ENCODE results near the gene NCAPH2.

The NCAPH2 gene

DNA sequence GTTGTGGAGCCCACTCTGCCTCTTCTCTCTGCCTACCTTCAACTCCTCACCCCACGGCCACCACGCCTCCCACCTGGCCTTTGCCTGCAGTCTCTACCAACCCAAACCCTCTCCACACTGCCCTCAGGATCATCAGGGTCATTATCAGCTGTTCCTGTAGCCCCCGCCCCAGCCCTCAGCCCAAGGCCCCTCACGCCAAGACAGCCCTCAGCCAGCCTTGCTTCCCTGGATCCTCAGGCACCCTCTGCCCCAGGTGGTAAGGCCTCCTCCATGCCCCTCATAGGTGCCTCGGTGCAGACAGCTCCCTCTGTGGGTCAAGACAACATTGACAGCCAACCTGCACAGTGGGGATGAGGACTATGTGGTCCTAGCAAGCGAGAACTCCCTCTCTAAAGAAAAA is 34.9 kb upstream of the NCAPH2 start (continued):
- TF ChIP-seq, protein P1, sequence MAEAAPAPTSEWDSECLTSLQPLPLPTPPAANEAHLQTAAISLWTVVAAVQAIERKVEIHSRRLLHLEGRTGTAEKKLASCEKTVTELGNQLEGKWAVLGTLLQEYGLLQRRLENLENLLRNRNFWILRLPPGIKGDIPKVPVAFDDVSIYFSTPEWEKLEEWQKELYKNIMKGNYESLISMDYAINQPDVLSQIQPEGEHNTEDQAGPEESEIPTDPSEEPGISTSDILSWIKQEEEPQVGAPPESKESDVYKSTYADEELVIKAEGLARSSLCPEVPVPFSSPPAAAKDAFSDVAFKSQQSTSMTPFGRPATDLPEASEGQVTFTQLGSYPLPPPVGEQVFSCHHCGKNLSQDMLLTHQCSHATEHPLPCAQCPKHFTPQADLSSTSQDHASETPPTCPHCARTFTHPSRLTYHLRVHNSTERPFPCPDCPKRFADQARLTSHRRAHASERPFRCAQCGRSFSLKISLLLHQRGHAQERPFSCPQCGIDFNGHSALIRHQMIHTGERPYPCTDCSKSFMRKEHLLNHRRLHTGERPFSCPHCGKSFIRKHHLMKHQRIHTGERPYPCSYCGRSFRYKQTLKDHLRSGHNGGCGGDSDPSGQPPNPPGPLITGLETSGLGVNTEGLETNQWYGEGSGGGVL (tag by site-specific recombination; IDR thresholded peaks at IDR 0.05), result no peak
- TF ChIP-seq ZNF701 (tag by site-specific recombination; IDR thresholded peaks at IDR 0.05), result no peak

DNA sequence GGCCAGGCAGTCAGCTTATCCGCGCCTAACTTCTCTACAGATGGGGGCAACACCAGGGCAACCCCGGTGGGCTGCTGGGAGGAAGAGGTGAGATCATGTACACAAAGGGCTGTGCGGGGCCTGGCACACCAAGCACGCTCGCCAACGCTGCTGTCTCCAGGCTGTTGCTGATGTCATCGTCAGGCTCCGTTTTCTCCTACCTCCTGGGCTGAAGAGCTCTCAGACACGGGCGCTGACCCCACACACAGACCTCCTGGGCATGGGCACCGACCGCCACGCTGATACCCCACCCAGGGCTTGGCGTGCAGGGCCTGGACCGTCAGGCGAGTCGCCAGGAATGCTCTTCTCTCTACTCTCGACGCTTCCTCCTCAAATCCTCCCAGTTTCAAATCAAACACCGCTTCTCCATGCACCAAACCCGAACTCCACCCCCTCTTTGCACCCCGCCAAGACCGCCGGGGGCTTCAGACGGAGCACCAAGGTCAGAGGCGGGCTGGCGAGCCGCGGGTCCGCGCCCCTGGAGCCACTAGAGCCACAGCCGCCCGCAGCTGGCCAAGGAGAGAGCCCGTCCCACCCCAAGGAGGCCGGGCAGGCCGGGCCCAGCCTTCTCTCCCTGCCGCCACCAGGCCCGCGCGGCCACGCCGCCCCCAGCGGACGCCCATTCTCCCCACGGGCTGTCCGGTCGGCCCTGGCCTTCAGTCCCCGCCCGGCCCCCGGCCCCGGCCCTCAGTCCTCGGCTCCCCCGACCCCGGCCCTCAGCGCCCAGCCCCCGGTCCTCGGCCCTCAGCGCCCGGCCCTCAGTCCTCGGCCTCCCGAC is 34.0 kb upstream of the NCAPH2 start:
- Histone ChIP-seq H3K36me3 (ENCODE audit: control insufficient read depth in 2 of 2, insufficient read depth in 1 of 2, low read length in 2 of 2) (peaks cover 4 to 34% of the 10 kb centered on the region in 2 experiments; a peak in 2 of 3 replicates), H3K27ac (ENCODE audit: extremely low read depth, low read depth, low read length) (peak overlapping the region; percentile 87), H3K4me1 (ENCODE audit: control insufficient read depth, insufficient read depth, low read length) (peaks cover 27% of the 10 kb centered on the region), H3K4me3 (ENCODE audit: low read depth, low read length) (peak overlapping the region; percentile 76), H3K9me3 (ENCODE audit: control insufficient read depth, insufficient read depth, low read depth, low read length) (no peaks in the 10 kb centered on the region)
- ChIA-PET POLR2A (interaction anchor here (1.0 to 2.3 kb wide), 8 partner anchors 14 to 89 kb away, joined by 3 to 12 read pairs (median 6); partner anchors contain the start of genes LMF2, NCAPH2, SCO2 and SYCE3), CTCF (interaction anchor here (0.7 to 2.7 kb wide), 7 partner anchors 20 to 90 kb away, joined by 3 to 24 read pairs (median 4); partner anchors contain the start of gene SCO2)
- TF ChIP-seq ZNF530 (tag by site-specific recombination; IDR thresholded peaks at IDR 0.05; ENCODE audit: low read depth) (no peak), ZNF335 (tag by site-specific recombination; conservative IDR thresholded peaks at IDR 0.05) (peak; percentile 62), ZNF629 (tag by site-specific recombination; IDR thresholded peaks at IDR 0.05) (peak; percentile 81), YY1 (tag by site-specific recombination; IDR thresholded peaks at IDR 0.05) (no peak), KLF8 (tag by site-specific recombination; IDR thresholded peaks at IDR 0.05) (peak; percentile 61; the same call in 1 of the 2 replicates), ZBTB17 (tag by site-specific recombination; IDR thresholded peaks at IDR 0.05) (peak; percentile 93), ZXDB (tag by site-specific recombination; IDR thresholded peaks at IDR 0.05) (peak; percentile 75; the same call in 1 of the 2 replicates), ZFP69B (tag by site-specific recombination; IDR thresholded peaks at IDR 0.05) (peak; percentile 62; the same call in 1 of the 2 replicates), ZNF324 (tag by site-specific recombination; IDR thresholded peaks at IDR 0.05) (peak; percentile 54; the same call in 1 of the 2 replicates), SP7 (tag by site-specific recombination; IDR thresholded peaks at IDR 0.05) (0 out of 2 replicates have a peak, but pooled peaks have one; percentile 40), ZNF391 (tag by site-specific recombination; IDR thresholded peaks at IDR 0.05; ENCODE audit: borderline replicate concordance, low read depth) (peak; percentile 84; the same call in 1 of the 2 replicates)
- TF ChIP-seq, protein P2, sequence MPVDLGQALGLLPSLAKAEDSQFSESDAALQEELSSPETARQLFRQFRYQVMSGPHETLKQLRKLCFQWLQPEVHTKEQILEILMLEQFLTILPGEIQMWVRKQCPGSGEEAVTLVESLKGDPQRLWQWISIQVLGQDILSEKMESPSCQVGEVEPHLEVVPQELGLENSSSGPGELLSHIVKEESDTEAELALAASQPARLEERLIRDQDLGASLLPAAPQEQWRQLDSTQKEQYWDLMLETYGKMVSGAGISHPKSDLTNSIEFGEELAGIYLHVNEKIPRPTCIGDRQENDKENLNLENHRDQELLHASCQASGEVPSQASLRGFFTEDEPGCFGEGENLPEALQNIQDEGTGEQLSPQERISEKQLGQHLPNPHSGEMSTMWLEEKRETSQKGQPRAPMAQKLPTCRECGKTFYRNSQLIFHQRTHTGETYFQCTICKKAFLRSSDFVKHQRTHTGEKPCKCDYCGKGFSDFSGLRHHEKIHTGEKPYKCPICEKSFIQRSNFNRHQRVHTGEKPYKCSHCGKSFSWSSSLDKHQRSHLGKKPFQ (tag by site-specific recombination; IDR thresholded peaks at IDR 0.05), result no peak
- TF ChIP-seq, protein P3, sequence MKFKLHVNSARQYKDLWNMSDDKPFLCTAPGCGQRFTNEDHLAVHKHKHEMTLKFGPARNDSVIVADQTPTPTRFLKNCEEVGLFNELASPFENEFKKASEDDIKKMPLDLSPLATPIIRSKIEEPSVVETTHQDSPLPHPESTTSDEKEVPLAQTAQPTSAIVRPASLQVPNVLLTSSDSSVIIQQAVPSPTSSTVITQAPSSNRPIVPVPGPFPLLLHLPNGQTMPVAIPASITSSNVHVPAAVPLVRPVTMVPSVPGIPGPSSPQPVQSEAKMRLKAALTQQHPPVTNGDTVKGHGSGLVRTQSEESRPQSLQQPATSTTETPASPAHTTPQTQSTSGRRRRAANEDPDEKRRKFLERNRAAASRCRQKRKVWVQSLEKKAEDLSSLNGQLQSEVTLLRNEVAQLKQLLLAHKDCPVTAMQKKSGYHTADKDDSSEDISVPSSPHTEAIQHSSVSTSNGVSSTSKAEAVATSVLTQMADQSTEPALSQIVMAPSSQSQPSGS (tag by site-specific recombination; IDR thresholded peaks at IDR 0.05; ENCODE audit: low read depth), result peak; percentile 86
- TF ChIP-seq, protein P4, sequence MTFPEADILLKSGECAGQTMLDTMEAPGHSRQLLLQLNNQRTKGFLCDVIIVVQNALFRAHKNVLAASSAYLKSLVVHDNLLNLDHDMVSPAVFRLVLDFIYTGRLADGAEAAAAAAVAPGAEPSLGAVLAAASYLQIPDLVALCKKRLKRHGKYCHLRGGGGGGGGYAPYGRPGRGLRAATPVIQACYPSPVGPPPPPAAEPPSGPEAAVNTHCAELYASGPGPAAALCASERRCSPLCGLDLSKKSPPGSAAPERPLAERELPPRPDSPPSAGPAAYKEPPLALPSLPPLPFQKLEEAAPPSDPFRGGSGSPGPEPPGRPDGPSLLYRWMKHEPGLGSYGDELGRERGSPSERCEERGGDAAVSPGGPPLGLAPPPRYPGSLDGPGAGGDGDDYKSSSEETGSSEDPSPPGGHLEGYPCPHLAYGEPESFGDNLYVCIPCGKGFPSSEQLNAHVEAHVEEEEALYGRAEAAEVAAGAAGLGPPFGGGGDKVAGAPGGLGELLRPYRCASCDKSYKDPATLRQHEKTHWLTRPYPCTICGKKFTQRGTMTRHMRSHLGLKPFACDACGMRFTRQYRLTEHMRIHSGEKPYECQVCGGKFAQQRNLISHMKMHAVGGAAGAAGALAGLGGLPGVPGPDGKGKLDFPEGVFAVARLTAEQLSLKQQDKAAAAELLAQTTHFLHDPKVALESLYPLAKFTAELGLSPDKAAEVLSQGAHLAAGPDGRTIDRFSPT (tag by site-specific recombination; IDR thresholded peaks at IDR 0.05), result peak; percentile 86
- TF ChIP-seq, protein P5, sequence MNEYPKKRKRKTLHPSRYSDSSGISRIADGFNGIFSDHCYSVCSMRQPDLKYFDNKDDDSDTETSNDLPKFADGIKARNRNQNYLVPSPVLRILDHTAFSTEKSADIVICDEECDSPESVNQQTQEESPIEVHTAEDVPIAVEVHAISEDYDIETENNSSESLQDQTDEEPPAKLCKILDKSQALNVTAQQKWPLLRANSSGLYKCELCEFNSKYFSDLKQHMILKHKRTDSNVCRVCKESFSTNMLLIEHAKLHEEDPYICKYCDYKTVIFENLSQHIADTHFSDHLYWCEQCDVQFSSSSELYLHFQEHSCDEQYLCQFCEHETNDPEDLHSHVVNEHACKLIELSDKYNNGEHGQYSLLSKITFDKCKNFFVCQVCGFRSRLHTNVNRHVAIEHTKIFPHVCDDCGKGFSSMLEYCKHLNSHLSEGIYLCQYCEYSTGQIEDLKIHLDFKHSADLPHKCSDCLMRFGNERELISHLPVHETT (tag by site-specific recombination; IDR thresholded peaks at IDR 0.05), result 0 out of 2 replicates have a peak, but pooled peaks have one; percentile 25
- TF ChIP-seq, protein P6, sequence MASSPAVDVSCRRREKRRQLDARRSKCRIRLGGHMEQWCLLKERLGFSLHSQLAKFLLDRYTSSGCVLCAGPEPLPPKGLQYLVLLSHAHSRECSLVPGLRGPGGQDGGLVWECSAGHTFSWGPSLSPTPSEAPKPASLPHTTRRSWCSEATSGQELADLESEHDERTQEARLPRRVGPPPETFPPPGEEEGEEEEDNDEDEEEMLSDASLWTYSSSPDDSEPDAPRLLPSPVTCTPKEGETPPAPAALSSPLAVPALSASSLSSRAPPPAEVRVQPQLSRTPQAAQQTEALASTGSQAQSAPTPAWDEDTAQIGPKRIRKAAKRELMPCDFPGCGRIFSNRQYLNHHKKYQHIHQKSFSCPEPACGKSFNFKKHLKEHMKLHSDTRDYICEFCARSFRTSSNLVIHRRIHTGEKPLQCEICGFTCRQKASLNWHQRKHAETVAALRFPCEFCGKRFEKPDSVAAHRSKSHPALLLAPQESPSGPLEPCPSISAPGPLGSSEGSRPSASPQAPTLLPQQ (tag by site-specific recombination; IDR thresholded peaks at IDR 0.05), result 0 out of 2 replicates have a peak, but pooled peaks have one; percentile 57
- TF ChIP-seq, protein P7, sequence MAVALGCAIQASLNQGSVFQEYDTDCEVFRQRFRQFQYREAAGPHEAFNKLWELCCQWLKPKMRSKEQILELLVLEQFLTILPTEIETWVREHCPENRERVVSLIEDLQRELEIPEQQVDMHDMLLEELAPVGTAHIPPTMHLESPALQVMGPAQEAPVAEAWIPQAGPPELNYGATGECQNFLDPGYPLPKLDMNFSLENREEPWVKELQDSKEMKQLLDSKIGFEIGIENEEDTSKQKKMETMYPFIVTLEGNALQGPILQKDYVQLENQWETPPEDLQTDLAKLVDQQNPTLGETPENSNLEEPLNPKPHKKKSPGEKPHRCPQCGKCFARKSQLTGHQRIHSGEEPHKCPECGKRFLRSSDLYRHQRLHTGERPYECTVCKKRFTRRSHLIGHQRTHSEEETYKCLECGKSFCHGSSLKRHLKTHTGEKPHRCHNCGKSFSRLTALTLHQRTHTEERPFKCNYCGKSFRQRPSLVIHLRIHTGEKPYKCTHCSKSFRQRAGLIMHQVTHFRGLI (tag by site-specific recombination; IDR thresholded peaks at IDR 0.05), result no peak
- TF ChIP-seq, protein P8, sequence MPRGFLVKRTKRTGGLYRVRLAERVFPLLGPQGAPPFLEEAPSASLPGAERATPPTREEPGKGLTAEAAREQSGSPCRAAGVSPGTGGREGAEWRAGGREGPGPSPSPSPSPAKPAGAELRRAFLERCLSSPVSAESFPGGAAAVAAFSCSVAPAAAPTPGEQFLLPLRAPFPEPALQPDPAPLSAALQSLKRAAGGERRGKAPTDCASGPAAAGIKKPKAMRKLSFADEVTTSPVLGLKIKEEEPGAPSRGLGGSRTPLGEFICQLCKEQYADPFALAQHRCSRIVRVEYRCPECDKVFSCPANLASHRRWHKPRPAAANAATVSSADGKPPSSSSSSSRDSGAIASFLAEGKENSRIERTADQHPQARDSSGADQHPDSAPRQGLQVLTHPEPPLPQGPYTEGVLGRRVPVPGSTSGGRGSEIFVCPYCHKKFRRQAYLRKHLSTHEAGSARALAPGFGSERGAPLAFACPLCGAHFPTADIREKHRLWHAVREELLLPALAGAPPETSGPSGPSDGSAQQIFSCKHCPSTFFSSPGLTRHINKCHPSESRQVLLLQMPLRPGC (tag by site-specific recombination; IDR thresholded peaks at IDR 0.05), result peak; percentile 23
